Measurements from ENCODE around the gene VPS16.

Gene VPS16

DNA sequence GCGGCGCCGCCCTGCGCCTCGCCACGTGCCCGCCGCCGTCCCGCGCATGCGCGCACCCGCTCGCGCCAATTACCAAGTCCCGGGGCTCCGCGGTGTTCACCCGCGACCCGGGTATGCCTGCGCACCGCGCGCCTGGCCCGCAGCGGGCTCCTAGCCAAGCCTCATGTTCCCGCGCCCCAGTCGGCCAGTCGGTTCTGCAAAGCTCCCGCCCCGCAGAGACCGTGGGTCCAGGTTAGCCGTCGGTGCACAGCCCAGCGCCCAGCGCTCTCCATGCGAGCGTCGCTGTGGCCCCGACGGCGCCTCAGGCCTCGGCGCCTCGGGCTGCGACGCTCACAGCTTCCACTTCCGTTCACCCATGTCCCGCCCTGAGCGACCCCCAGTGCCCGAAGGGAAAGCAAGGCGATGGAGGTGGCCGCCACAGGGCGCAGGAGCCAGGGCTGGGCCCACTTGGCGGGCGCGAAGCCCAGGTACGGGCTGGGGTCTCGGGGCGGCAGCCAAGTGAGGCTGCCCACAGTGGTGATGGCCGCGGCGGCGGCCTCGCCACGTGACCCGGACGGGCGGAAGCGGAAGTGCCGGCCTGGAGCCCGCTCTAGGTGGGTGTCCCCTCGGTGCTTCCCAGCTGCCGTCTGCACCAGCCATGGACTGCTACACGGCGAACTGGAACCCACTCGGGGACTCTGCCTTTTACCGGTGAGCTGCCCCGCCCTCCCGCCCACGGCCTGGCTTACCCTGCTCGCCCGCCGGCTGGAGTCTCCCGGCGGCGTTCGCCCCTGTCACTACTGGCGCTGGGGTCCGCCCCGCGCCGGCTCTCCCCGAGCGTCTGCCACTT is at the start of gene VPS16, which contains the start of gene PCED1A:
Gene VPS16 (plus strand): TSS at position 608 of the 829 bp plus-strand sequence. CDS start 30 bp downstream, at position 638.
Gene PCED1A (minus strand): TSS at position 518 of the 829 bp plus-strand sequence. CDS start 743 bp downstream, outside the sequence.
- in situ Hi-C loops (cut with MboI; ENCODE audit: low sequenced_read_pairs) = no loop called here

DNA sequence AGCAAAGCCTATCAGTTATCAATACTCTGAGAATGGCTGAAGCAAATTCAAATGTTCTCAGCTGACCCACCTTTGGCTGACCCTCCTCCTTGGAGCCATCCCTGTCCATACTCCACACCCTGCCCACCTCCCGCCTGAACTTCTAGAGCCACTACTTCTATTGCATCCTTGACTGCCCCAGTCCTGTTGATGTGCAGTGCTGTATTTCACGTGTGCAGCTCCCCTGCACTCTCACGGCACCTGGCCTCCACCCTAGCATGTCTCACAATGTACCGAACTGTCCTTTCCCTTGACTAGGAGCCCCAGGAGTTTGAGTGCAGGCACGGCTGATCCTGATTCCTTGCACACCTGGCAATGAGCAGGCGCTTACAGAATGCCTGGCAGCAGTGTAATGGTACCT is 47.1 kb upstream of the VPS16 start:
- in situ Hi-C loops (cut with MboI; ENCODE audit: low sequenced_read_pairs) = no loop called here

DNA sequence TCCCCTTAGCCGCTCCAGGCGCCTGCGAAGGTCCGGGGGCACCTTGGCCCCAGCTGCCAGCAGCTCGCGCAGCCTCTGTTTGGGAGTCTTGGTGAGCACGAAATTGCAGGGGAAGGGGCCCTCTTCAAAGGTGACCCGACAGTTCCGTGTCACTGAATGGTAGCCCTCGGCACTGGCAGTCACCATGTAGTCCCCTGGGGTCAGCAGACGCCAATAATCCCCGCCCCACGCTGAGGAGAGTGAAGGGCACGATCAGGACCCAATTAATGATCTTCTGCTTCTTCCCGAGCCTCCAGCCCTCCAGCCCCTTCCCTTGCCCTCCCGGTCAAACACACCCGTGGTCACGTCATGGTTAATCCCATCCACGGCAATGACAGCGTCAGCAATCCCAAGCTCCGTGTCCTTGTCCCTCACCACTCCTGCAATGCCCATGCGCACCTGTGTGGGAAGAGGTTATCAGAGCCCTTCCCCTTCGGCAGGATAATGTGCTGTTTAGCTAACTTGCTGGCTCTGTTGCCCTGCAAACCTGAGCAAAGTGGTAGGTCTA is 46.3 kb upstream of the VPS16 start:
- in situ Hi-C loops (cut with MboI; ENCODE audit: low sequenced_read_pairs) = no loop called here

DNA sequence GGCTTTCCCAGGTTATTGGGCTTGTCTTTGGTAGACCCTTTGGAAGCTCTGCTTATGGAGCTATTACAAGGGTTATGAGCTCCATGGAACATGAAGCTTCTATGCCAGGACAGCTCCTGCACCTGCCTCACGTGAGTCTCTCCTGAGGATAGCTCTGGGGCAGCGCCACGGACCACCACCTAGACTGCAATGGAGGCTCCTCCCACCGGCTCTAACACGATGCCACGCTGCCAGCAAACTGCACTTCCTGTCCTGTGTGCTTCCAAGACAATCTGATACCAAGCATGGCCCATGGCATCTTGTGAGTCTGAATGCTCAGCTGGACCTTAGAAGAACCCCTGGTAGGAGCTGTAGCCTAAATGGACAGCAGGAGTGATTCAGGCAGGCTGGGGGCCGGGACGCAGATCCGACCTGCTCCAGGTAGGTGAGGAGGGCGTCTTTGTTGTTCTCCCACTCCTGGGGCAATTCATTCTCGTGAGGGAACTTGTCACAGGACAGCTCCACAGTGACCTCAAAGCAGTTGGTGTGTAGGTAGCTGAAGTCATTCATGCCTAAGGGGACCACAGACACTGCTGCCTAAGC is 45.6 kb upstream of the VPS16 start:
- in situ Hi-C loops (cut with MboI; ENCODE audit: low sequenced_read_pairs) = no loop called here

DNA sequence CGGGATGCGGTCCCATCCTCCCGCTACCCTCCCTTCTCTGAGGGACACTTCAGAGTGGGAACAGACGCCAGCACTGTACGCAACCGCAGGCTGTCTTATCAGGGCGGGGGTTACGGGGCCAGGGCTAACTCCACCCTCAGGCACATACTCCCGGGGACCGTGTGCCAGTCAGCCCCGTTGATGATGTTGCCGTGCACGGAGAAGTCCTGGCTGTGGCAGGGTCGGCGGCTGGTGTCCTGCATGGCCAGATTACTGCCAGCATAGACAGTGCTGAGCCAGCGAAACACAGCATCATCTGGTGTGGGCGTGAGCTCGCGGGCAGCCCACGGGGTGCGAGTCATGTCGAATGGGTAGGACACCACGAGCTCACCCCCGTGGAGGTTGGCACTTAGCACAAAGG is 45.1 kb upstream of the VPS16 start:
- in situ Hi-C loops (cut with MboI; ENCODE audit: low sequenced_read_pairs) = no loop called here

DNA sequence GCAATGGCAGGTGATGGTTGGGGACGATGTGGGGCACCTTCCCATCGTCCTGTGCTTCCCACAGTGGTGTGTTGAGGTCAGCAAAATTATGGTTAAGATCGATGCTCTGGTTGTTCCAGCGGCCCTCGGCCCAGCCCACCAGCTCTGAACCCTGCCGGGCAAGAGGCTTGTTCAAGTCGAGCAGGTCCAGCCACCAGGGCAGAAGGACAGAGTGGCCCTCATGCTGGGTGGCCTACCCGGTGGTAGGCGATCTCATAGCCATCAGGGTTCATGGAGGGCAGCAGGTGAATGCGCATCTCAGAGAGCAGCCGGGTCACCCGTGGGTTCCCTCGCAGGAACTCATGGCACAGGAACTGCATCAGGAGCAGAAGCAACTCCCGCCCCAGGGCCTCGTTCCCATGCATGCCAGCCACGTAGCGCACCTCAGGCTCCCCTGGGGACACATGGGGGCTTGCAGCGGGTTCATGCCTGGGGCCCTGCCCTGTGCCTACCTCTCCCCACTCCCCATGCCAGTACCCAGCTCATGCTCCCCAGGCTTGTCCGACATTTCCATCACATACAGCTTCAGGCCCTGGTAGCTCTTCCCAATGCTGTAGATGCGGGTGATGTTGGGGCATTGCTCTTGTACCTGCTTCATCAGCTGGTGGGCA is 44.4 kb upstream of the VPS16 start:
- in situ Hi-C loops (cut with MboI; ENCODE audit: low sequenced_read_pairs) = no loop called here

DNA sequence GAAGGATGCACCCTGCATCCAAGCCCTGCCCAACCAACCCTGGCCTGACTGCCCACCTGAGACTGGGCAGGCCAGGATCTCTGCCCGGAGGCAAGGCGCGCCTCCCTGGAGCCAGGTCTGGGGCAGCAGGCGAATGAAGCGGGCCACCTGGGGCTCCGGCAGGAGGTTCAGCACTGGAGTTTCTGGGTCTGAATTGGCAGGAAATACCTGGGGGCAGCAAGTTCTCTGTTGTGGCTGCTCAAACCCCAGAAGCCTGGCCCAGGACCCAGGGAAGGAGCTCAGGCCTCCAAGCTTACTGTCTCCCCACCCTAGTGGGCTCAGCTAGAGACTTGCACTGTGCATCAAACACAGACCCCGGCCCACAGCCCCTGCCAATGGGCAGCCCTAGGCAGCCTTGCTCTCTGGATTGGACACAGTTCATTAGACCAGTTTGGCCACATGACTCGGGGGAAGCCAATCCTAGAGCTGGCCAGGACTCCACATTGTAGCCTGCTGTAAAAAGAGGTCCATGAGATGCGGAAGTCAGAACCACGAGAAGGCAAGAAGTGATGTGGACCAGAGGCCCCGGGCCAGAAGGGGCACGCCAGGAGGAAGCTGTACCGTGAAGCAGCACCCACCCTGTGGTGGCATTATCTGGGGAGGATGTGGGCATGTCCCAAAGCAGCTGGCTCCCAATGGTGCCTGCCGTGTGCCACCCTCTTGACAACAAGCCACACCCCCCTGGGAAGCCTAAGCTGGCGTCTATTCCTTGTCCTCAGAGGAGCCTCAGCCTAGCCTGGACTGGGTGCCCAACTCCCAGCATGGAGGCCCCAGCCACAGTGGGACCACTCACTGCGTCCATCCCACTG is 43.2 kb upstream of the VPS16 start:
- in situ Hi-C loops (cut with MboI; ENCODE audit: low sequenced_read_pairs) = no loop called here

DNA sequence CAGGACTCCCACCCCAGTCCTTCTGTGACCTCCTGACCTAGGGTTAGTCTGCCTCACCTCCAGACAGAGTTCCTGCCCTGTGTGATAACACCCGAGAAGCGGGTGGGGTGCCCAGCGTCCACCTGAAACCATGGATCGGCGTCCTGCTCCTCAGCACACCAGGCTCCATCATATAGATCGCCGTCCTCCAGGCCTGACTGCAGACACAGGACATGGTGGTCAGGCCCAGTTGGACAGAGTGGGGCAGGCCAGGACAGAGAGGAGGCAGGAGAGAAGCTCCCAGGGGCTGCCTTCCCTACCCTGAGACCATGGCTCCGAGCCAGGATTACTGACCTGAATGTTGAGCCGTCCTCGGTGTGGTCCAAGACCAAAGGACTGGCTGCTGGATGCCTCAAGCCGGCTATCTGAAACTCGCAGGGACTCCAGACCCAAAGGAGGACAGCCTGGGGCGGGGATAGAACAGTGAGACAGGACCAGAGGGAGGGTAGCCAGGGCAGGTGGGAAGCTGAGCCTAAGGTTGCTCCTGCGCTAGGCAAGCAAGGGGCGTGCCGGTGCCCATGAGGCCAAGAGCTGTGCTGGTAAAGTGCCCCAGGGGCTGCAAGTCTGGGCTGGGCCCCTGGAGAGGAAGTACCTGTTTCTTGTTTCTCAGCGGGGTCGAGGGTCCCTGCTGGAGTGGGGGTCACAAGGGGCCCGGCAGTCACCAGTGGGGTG is 42.3 kb upstream of the VPS16 start:
- in situ Hi-C loops (cut with MboI; ENCODE audit: low sequenced_read_pairs) = no loop called here

DNA sequence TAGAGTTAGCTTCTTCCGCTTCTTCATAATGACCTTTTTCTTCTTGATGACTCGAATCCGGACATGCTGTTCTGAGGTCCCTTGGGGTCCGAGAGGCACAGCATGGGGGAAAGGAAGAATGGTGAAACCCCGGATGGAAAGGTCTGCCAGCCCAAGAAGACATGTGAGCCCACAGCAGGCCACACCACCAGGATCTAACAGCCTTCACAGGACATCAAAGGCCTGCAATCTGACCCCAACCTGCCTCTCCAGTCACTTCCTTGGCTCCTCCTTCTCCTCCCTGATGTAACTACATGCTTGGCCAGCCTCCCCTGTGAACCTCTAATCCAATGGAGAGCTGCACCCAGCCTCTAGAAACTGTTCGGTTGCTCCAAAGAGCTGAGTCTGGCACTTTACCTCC is 41.7 kb upstream of the VPS16 start:
- in situ Hi-C loops (cut with MboI; ENCODE audit: low sequenced_read_pairs) = no loop called here

DNA sequence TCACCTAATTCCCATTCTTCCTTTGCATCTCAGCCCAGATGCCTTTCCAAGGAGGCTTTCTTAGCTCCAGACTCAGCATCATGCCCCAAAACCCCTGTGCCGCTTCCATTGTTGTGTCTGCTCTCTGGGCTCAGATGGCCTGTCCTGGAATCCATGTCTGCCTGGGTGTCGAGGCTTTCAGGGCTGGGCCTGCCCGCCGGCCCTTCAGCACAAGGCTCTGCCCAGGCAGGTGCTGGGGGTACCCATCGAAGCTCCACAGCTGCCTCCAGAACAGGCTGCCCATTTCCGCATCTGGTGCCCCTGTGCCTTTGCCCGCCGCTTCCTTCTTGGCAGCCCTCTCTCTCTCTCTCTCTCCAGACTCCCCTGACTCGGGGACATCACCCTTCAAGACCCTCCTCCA is 41.3 kb upstream of the VPS16 start:
- in situ Hi-C loops (cut with MboI; ENCODE audit: low sequenced_read_pairs) = no loop called here

DNA sequence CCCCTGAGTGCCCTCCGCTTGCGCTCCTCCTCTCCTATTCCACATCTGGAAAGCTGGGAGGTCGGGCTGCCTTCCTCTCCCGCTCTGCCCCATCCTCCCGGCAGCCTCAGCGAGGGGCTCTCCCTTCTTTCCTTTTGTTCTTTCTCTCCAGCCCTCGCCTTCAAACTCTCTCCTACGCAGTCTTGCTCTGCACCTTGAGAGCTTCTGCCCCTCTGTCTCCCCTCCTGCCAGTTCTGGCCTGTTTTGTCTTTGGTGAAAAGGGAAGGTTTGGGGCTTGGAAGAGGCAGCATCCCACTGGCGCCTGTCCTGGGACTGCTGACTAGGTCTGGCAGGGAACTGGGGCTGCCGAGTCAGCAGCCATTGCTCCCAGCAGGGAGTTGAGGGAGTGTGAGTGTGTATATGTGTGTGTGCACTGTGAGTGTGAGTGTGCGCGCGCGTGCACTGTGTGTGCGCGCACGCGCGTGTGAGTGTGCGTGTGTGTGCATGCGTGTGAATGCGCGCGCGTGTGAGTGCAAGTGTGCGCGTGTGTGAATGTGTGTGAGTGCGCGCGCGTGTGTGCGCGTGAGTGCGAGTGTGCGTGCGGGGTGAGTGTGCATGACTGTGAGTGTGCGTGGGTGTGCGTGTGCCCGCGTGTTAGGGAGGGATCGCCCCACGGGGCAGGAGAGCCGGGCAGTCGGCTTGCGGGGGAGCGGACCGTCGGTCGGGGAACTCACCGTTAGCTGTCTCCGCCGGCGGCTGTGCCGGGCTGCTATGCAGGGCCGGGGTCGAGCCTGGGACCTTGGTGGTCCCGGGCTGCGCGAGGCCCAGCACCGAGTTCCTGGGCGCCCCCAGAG is 40.6 kb upstream of the VPS16 start:
- in situ Hi-C loops (cut with MboI; ENCODE audit: low sequenced_read_pairs) = no loop called here

DNA sequence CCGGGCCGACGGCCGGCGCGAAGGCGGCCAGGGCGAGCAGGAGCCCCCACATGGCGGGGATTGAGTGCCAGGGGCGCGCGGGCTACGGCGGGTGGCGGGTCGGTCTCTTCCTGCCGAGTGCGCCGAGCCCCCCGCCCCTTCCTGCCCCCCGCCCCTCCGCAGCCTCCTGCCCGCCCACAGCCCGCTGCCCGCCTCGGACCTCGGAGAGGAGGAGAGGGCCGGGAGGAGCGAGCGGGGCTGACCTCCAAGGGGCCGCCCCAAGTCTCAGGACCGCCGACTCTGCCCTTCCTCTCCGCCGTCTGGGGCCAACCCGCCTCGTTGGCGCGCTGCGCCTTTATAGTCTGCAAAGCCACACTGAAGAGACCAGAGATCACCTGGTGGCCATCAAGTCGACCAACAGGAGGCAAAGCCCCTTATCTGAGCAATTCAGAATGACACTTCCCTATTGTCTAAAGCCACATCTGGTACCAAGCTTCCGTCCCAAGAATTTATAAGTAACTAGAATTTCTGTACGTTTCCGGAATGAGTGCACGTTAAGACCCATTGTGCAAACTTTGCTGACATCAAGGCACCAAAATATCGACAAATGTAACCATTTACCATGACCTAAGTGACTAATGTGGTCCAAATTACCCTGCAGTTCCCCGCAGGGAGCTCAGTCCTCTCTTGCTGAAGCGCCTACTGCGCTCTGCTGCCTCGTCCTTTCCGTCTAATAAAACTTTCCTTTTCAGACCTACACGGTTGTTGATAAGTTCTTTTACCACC is 39.8 kb upstream of the VPS16 start, which contains the start of gene CPXM1:
Gene CPXM1 (minus strand): TSS at position 107 of the 765 bp plus-strand sequence. CDS start 55 bp downstream, at position 52.
- in situ Hi-C loops (cut with MboI; ENCODE audit: low sequenced_read_pairs) = no loop called here

DNA sequence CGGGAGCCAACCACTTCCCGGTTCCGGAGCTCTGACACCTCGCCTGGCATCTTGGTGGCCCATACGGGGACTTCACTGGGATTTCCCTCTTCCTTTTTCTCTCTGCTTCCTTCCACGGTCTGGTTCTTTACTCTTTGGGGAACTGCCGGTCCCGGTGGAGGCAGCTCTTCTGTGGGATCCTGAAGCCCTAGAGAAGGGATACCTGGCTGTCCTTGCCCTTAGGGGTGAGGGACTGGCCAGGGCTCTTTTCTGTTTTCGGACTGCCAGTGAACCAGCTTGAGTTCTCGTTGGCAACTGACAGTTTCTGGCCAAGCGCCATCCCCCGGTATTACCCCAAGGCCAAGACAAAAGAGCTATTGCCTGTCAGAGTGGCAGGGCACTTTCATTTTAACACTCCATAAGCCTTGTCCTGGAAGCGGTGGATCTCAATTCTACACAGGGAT is 39.2 kb upstream of the VPS16 start:
- in situ Hi-C loops (cut with MboI; ENCODE audit: low sequenced_read_pairs) = no loop called here

DNA sequence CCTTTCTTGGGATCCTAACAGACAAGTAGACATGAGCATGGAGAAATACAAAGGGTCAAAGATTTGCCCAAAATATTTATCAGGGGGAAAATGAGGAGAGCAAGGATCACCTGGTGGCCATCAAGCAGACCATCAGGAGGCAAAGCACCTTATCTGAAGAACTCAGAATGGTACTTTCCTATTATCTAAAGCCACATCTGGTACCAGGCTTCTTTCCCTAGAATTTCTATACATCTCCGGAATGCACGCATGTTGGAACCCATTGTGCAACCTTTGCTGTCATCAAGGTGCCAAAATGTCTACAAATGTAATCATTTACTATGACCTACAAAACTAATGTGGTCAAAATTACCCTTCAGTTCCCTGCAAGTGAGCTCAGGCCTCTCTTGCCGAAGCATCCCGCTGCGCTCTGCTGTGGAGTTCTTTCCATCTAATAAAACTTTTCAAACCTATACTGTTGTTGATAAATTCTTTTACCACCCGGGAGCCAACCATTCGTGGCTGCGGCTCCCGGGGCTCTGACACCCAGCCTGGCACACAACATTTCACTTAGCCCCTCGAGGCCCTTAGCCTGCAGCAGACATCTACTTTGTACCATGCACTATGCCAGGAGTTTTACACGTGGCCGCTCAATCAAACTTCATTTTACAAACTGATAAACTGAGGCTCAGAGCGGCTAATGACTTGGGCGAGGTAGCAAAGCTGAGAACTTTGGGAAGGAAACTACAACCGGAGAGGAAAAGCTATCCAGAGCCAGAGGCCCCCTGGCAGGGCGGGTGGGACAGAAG is 36.3 kb upstream of the VPS16 start:
- in situ Hi-C loops (cut with MboI; ENCODE audit: low sequenced_read_pairs) = no loop called here

DNA sequence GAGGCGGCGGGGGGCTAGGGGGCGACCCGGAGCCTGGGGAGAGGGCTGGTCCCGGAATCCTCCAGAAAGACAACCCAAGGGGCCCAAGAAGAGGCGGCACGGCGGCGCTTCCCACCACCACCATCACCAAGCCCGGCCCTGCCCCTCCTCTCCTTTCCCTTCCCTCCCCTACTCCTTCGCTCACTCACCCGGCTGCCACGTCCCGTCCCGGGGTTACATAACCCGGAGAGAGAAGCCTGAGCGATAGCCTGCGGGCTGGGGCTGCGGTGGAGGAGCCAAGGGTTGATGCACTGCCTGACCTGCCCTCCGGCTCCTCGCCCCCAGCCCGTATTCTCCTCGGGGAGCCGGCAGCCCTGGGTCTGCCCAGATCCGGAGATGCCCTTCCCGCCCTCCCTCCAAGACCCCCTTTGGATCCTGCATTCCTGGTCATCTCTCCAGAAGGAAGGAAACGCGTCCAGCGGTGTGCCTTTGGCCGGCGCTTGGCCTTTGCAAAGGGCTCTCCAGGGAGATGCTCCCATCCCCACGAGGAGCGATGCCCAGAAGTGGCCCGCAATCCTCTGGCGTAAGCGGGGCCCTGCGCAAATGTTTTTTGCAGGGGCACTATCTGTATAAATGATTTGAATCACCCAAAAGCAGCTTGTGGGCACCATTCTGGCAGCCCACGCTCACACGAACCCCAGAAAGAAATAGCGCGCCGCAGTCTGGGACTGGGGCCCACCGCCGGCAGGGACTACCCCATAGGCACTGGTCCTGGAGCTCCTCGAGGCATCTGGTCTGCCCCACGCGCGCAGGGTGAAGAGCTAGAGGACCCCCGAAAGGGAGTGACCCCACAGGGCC is 35.5 kb upstream of the VPS16 start:
- in situ Hi-C loops (cut with MboI; ENCODE audit: low sequenced_read_pairs) = no loop called here

DNA sequence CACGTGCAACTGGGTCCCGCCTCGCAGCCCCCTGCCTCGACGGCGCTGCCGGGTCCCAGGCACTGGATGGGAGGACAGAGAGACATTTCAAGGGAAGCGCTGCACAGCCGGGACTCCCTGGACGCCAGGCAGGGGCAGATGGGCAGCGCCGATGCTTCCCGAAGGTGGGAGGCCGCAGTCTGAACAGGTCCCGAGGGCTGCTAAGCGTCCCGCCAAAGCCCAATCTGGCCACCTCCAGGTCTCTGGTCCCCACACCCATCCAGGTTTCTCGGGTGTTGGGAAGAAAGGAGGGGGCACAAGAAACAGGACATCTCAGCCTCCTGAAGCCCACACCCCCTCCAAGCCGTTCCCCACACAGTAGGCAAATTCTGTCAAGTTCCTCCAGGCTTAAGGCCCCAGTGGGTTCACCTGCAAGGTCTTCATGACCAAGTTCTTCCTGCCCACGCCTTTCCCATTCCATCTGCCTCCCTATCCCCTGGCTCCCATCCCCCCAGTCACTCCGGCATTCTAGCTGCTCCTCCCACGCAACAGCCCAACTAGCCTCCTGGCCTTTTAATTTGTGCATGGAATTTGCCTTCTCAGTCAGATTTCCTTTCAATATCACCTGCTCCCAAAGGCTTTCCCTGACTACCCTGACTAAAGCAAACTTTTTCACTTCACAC is 34.7 kb upstream of the VPS16 start:
- in situ Hi-C loops (cut with MboI; ENCODE audit: low sequenced_read_pairs) = no loop called here
